ENCODE measurements around the gene KCNQ4.

Gene KCNQ4

DNA sequence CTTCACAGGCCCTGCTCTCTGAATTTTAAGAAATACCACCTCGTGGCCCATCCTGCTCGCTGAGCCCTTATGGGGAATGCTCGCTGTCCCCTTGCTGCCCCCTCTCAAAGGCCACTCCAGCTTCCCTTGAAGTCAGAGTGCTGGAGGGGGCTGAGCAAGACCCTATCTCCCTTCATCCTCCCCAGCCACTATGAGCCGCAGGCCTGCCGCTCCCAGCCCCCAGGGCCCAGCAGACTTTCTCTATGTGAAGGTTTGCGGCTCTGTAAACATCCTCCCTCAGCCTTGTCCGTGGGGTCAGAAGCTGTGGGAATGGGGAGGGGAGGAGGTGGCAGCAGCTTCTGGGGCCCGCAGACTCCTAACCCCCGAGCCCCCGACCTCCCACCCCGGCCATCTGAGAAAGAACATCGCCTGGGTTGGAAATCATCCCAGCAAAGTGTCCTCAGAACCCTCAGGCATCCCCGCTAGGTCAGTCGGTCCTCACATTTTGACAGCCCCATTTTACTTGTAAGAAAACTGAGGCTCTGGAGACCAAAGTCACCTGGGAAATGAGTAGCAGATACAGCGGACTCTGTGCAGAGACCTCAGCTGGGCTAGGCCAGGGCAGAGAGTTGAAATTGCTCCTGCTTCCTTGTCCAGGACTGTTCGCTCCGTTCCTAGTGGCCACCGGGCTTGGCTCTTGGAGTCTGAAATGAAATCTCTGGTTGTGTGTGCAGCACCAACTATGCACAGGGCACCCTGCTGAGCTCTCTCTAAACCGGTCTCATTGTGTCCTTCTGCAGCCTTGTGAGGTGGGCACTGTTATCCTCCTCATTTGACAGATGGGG is 4.4 kb downstream of the KCNQ4 start:
- TF ChIP-seq CTCF (conservative IDR thresholded peaks at IDR 0.05; ENCODE audit: low read depth) = no peak
- DNase-seq (ENCODE audit: low spot score) = no peak
- ChIA-PET CTCF (interaction anchor here (0.5 to 0.6 kb wide), 2 partner anchors 60 to 414 kb away, joined by 3 to 5 read pairs; no protein-coding TSS in a partner anchor), POLR2A (ENCODE audit: low non-redundant PET) (no interaction called here)
- no peak overlapping the region for H3K27ac ChIP-seq

GRCh38 chr1:40788561-40789341 is 5.2 kb downstream of the KCNQ4 start:
- CTCF ChIA-PET = interaction anchor here (1.8 kb wide), 1 partner anchor 14 kb away, joined by 7 read pairs; no protein-coding TSS in a partner anchor
- POLR2A ChIA-PET (ENCODE audit: low non-redundant PET) = no interaction called here
- DNase-seq (ENCODE audit: low spot score) = no peak

DNA sequence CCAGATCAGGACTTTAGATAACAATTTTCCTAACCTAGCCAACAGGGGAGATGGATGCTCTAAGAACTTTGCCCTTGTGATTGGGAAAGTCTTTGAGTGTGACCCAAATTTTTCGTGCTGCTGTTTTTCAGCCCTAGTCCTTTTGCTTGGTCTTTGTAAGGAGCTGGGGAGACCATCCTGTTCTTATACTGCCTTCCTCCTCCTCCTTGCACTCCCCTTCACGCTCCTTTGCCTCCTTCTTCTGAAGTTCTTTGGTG is 5.7 kb downstream of the KCNQ4 start:
- ChIA-PET POLR2A (ENCODE audit: low non-redundant PET) (no interaction called here), CTCF (interaction anchor here (1.8 kb wide), 1 partner anchor 15 kb away, joined by 7 read pairs; no protein-coding TSS in a partner anchor)

More at GRCh38 chr1:40788561-40789341, 5.2 kb downstream of the KCNQ4 start:
- no peak overlapping the region for H3K27ac ChIP-seq
- TF ChIP-seq CTCF (conservative IDR thresholded peaks at IDR 0.05; ENCODE audit: low read depth) = no peak

DNA sequence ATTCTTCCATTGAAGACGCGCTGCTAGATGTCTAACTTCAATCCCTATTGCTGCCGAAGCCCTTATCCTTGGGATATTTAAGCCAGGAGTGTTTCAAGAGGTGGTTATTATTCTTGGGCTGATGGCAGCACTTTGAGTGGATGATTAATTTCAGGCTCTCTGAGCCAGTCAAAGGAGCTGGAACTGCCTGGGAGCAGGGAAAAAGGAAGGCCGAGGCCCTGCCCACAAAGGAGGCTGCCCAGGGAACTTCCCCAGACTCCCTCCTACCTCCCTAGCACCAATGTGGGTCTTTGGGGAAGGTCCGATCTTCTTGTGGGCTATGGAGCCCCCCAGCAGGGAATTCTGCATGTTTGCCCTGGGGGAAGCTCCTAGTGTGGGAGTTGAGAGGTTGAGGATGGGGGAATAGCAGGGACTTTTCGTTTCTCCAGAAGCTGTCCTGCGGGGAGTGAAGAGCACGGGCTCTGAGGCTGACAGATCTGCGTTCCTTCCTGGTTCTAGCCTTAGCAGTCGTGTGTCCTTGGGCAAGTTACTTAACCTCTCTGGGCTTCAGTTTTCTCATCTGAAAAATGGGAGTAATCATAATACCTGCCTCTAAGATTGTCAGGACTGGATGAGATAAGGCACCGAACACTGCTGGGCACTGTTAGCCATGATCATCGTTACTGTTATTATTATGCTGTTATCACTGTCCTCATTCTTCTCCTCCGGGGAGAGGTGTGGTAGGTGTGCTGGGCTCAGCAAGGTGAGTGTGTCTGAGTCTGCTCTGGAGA is 6.3 kb downstream of the KCNQ4 start:
- no peak for DNase-seq (ENCODE audit: low spot score)
- POLR2A ChIA-PET (ENCODE audit: low non-redundant PET) = no interaction called here
- H3K27ac ChIP-seq = no peak overlapping the region
- no peak for TF ChIP-seq CTCF (conservative IDR thresholded peaks at IDR 0.05; ENCODE audit: low read depth)
- CTCF ChIA-PET = interaction anchor here (0.6 to 1.8 kb wide), 2 partner anchors 15 to 17 kb away, joined by 3 to 7 read pairs; no protein-coding TSS in a partner anchor

More for the DNA sequence above, 5.7 kb downstream of the KCNQ4 start:
- no peak overlapping the region for H3K27ac ChIP-seq
- no peak for TF ChIP-seq CTCF (conservative IDR thresholded peaks at IDR 0.05; ENCODE audit: low read depth)
- DNase-seq (ENCODE audit: low spot score) = no peak

DNA sequence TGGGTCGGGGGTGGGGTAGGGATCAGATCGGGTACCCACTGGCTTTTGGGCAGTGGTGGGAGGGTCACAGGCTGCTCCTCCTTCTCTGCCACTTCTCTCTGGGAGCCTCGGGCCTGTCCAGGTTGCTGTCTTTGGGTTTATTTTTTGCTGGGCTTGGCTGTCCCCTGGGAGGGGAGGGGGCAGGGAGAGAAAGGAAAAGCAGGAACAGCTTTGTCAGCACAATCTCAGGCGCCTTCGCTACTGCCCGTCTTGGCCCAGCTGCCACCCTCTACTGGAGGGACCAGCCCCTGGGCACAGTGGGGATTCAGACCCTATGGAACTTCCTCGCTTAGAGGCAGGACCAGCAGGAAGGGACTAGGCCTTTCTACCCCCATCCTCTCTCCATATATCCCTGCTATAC is 8.4 kb downstream of the KCNQ4 start:
- ChIA-PET POLR2A (ENCODE audit: low non-redundant PET) (no interaction called here), CTCF (interaction anchor here (0.6 kb wide), 1 partner anchor 200 kb away, joined by 3 read pairs; no protein-coding TSS in a partner anchor)
- no peak for TF ChIP-seq CTCF (conservative IDR thresholded peaks at IDR 0.05; ENCODE audit: low read depth)
- no peak overlapping the region for H3K27ac ChIP-seq
- no peak for DNase-seq (ENCODE audit: low spot score)

DNA sequence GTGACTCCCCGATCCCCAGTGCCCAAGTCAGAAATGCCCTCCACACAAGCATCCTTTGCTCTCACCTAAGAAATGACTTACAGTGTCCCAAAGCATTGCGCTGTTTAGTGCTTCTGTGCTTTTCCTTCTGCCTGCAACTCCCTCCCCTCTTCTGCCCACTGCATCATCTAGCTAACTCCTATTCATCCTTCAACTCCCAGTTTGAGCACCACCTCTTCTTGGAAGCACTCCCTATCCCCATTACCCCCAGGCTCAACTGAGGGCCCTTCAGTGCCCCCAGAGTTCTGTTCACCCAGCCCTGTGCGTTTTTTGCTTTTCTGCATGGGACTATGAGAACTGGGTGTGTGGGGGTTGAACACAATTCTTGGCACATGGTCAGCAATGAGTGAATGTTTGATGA is 10.0 kb downstream of the KCNQ4 start:
- no peak for TF ChIP-seq CTCF (conservative IDR thresholded peaks at IDR 0.05; ENCODE audit: low read depth)
- ChIA-PET POLR2A (ENCODE audit: low non-redundant PET) (no interaction called here), CTCF (no interaction called here)
- H3K27ac ChIP-seq = no peak overlapping the region
- no peak for DNase-seq (ENCODE audit: low spot score)
